Natural killer cell (primary cell): ENCODE measurements around the gene IL1R1. TPM values are rescaled to one million over a fixed set of nuclear protein-coding genes. Genes with fewer than 3 reads are reported as not detected.

Source experiments
- ATAC-seq, 3 donors: fragments of 150-1000 bp in 2 of 3; fragments of 200-7000 bp in 1 of 3; cut with Tn5 transposase; 1 replicate in 1 of 3; 2 replicates in 2 of 3; pipeline ENCODE4 v1.10.0; 2021; ENCODE audit warnings: mild to moderate bottlenecking in 2 of 3, moderate library complexity in 2 of 3
- DNase-seq, 2 donors: peaks; one replicate each; pipeline versions ENCODE4 v3.0.0 to v3.0.0-alpha.2; 2013 to 2021; ENCODE audit warnings: mixed read lengths in 1 of 2
- H3K27ac ChIP-seq: one replicate; pipeline ENCODE4 v1.5.1; 2013; ENCODE audit warnings: mild to moderate bottlenecking, low read length
- H3K27me3 ChIP-seq: one replicate; pipeline ENCODE4 v1.6.1; 2013; ENCODE audit warnings: low read length; ENCODE audit not compliant: control insufficient read depth, insufficient read depth
- H3K36me3 ChIP-seq: one replicate; pipeline ENCODE4 v1.6.1; 2013; ENCODE audit warnings: low read length; ENCODE audit not compliant: control insufficient read depth, insufficient read depth
- H3K4me1 ChIP-seq: one replicate; pipeline ENCODE4 v1.6.1; 2013; ENCODE audit warnings: low read length; ENCODE audit not compliant: control insufficient read depth, insufficient read depth
- H3K4me3 ChIP-seq: one replicate; pipeline ENCODE4 v1.5.1; 2013; ENCODE audit warnings: low read length
- H3K9me3 ChIP-seq: one replicate; pipeline ENCODE4 v1.6.1; 2013; ENCODE audit warnings: low read length; ENCODE audit not compliant: control insufficient read depth, insufficient read depth
- H3K27ac Mint-ChIP-seq, 2 donors: one replicate each; pipeline ENCODE4 v1.8.0; 2022; ENCODE audit warnings: mild to moderate bottlenecking in 2 of 2, mixed read lengths in 2 of 2, moderate library complexity in 1 of 2
- H3K27me3 Mint-ChIP-seq, 2 donors: one replicate each; pipeline ENCODE4 v1.8.0; 2022; ENCODE audit warnings: low read depth in 2 of 2, mixed read lengths in 2 of 2
- H3K36me3 Mint-ChIP-seq: one replicate; pipeline ENCODE4 v1.8.0; 2022; ENCODE audit warnings: mixed read lengths
- H3K4me1 Mint-ChIP-seq, 2 donors: one replicate each; pipeline ENCODE4 v1.8.0; 2022; ENCODE audit warnings: mixed read lengths in 2 of 2
- H3K4me3 Mint-ChIP-seq: one replicate; pipeline ENCODE4 v1.8.0; 2022; ENCODE audit warnings: mild to moderate bottlenecking, moderate library complexity, mixed read lengths
- H3K9me3 Mint-ChIP-seq, 2 donors: one replicate each; pipeline ENCODE4 v1.8.0; 2022; ENCODE audit warnings: mixed read lengths in 2 of 2
- CTCF ChIP-seq: fragments of 200-600 bp; IDR thresholded peaks from one replicate; pipeline ENCODE4 v1.8.0; 2022; ENCODE audit warnings: antibody characterized with exemption
- WGBS: methylation state at CpG from one replicate; pipeline ENCODE4 v1.1.7; 2013; ENCODE audit warnings: missing lambda C conversion rate; ENCODE audit not compliant: insufficient coverage; 5-methylcytosine and 5-hydroxymethylcytosine counted together
- intact Hi-C: fragments of 100-400 bp; cut with micrococcal nuclease; formaldehyde crosslinking; loops from one replicate; pipeline ENCODE4 v1.14.2; 2022
- total RNA-seq, 4 donors: library from RNA; stranded (reverse); fragments of 120-200 nt in 1 of 4; gene quantifications; one replicate each; pipeline versions ENCODE4 v1.2.3 to v1.2.4, GENCODE V29; 2013 to 2022

The IL1R1 gene
- total RNA-seq, 3 donors from 2014 or later (not counting 1 experiment from before 2014, with no cell fraction given) = 0.45 to 3.1 (median 0.68) TPM

- DNase-seq = no peak
- H3K27ac Mint-ChIP-seq = no peak overlapping the region
- intact Hi-C loops = no loop called here
- peaks cover 14 to 17% of the 10 kb centered on the region in 2 donors for H3K27me3 Mint-ChIP-seq
- WGBS = 90% methylated on average over 2 of the region's 2 CpGs
- ATAC-seq = no peak
- no peak for TF ChIP-seq CTCF
- Histone ChIP-seq H3K4me1 (no peaks in the 10 kb centered on the region), H3K36me3 (no peaks in the 10 kb centered on the region), H3K4me3 (no peak overlapping the region), H3K27ac (no peak overlapping the region), H3K27me3 (no peaks in the 10 kb centered on the region), H3K9me3 (no peaks in the 10 kb centered on the region)
- no peaks in the 10 kb centered on the region for H3K9me3 Mint-ChIP-seq
- no peak overlapping the region for H3K4me3 Mint-ChIP-seq
- no peaks in the 10 kb centered on the region for H3K36me3 Mint-ChIP-seq
- H3K4me1 Mint-ChIP-seq = no peaks in the 10 kb centered on the region
Observed at GRCh38 chr2:102126660-102127059, 15.9 kb upstream of the IL1R1 start.

- intact Hi-C loops = no loop called here
- Mint-ChIP-seq H3K27me3 (peaks cover 17 to 23% of the 10 kb centered on the region in 2 donors), H3K4me3 (no peak overlapping the region), H3K9me3 (no peaks in the 10 kb centered on the region), H3K27ac (no peak overlapping the region), H3K4me1 (no peaks in the 10 kb centered on the region), H3K36me3 (no peaks in the 10 kb centered on the region)
- no peaks in the 10 kb centered on the region for H3K27me3 ChIP-seq
- 100% methylated on average over 1 of the region's 1 CpG for WGBS
- no peak for TF ChIP-seq CTCF
- H3K4me3 ChIP-seq = no peak overlapping the region
- H3K4me1 ChIP-seq = no peaks in the 10 kb centered on the region
- no peaks in the 10 kb centered on the region for H3K9me3 ChIP-seq
- no peaks in the 10 kb centered on the region for H3K36me3 ChIP-seq
- no peak for DNase-seq
- ATAC-seq = no peak
- H3K27ac ChIP-seq = no peak overlapping the region
Observed at GRCh38 chr2:102129082-102129481, 13.5 kb upstream of the IL1R1 start.

- H3K36me3 ChIP-seq = no peaks in the 10 kb centered on the region
- H3K4me3 Mint-ChIP-seq = no peak overlapping the region
- DNase-seq (no peak), ATAC-seq (peak in 1 of 3 donors; percentile 39)
- no peak for TF ChIP-seq CTCF
- H3K27ac ChIP-seq = no peak overlapping the region
- H3K4me3 ChIP-seq = no peak overlapping the region
- H3K9me3 Mint-ChIP-seq = no peaks in the 10 kb centered on the region
- no peaks in the 10 kb centered on the region for H3K27me3 ChIP-seq
- 44% methylated on average over 4 of the region's 5 CpGs for WGBS
- peaks cover 21 to 23% of the 10 kb centered on the region in 2 donors for H3K27me3 Mint-ChIP-seq
- H3K4me1 ChIP-seq = no peaks in the 10 kb centered on the region
- no peaks in the 10 kb centered on the region for H3K36me3 Mint-ChIP-seq
- intact Hi-C loops = no loop called here
- H3K4me1 Mint-ChIP-seq = no peaks in the 10 kb centered on the region
- H3K27ac Mint-ChIP-seq = no peak overlapping the region
- H3K9me3 ChIP-seq = no peaks in the 10 kb centered on the region
Observed at GRCh38 chr2:102129951-102130646, 12.4 kb upstream of the IL1R1 start.

- Histone ChIP-seq H3K4me1 (no peaks in the 10 kb centered on the region), H3K27ac (no peak overlapping the region), H3K36me3 (no peaks in the 10 kb centered on the region), H3K4me3 (no peak overlapping the region), H3K27me3 (no peaks in the 10 kb centered on the region), H3K9me3 (no peaks in the 10 kb centered on the region)
- no peaks in the 10 kb centered on the region for H3K9me3 Mint-ChIP-seq
- no peak for TF ChIP-seq CTCF
- DNase-seq (no peak), ATAC-seq (no peak)
- H3K4me1 Mint-ChIP-seq = no peaks in the 10 kb centered on the region
- H3K36me3 Mint-ChIP-seq = no peaks in the 10 kb centered on the region
- no peak overlapping the region for H3K27ac Mint-ChIP-seq
- peaks cover 16 to 27% of the 10 kb centered on the region in 2 donors for H3K27me3 Mint-ChIP-seq
- intact Hi-C loops = no loop called here
- H3K4me3 Mint-ChIP-seq = no peak overlapping the region
Observed at GRCh38 chr2:102130647-102130991, 11.9 kb upstream of the IL1R1 start.
